Caco-2 (cell line): ENCODE measurements around the gene ATP13A1. TPM values are rescaled to one million over a fixed set of nuclear protein-coding genes. Genes with fewer than 3 reads are reported as not detected.

ENCODE experiments used
- BruUV-seq: library from RNA; stranded (reverse); fragments of 400-500 nt; replicated peaks from 2 replicates; lab custom pipeline; 2021; lab: Mats Ljungman, UMichigan
- CTCF ChIA-PET: fragments of 300-600 bp; sonication (Branson Sonifier 250); formaldehyde crosslinking; loops from one replicate; lab custom pipeline; 2022; ENCODE audit warnings: antibody characterized with exemption; lab: Charles Lee
- POLR2A ChIA-PET: fragments of 300-600 bp; sonication (Branson Sonifier 250); formaldehyde crosslinking; loops from one replicate; lab custom pipeline; 2022; ENCODE audit warnings: antibody characterized with exemption; lab: Charles Lee
- DNase-seq, 2 experiments: peaks; one replicate each; pipeline versions ENCODE4 v3.0.0 to v3.0.0-alpha.2; 2020 to 2022
- H3K27me3 ChIP-seq: replicated peaks from 2 replicates; pipeline ENCODE4 v1.6.0; 2011; ENCODE audit warnings: low read length; ENCODE audit not compliant: control insufficient read depth, insufficient read depth
- H3K36me3 ChIP-seq: 2 replicates; pipeline ENCODE4 v1.5.1; 2011; ENCODE audit warnings: low read length; ENCODE audit not compliant: control insufficient read depth, insufficient read depth
- H3K4me1 ChIP-seq: fragments of 250-450 bp; sonication (Bioruptor Pico); 2 replicates; pipeline ENCODE4 v1.5.1; 2020; ENCODE audit warnings: mild to moderate bottlenecking
- H3K4me3 ChIP-seq: 2 replicates; pipeline ENCODE4 v1.5.1; 2011; ENCODE audit warnings: low read depth, mild to moderate bottlenecking, control low read depth, low read length
- H3K9me3 ChIP-seq: fragments of 250-450 bp; sonication (Bioruptor Pico); 2 replicates; pipeline ENCODE4 v1.5.1; 2020; ENCODE audit warnings: mild to moderate bottlenecking, moderate library complexity
- H3K27ac Mint-ChIP-seq: one replicate; pipeline ENCODE4 v1.8.0; 2022; ENCODE audit warnings: mixed read lengths; ENCODE audit not compliant: unreplicated experiment
- H3K27me3 Mint-ChIP-seq: one replicate; pipeline ENCODE4 v1.8.0; 2022; ENCODE audit warnings: mixed read lengths; ENCODE audit not compliant: insufficient read depth, unreplicated experiment
- H3K36me3 Mint-ChIP-seq: one replicate; pipeline ENCODE4 v1.8.0; 2022; ENCODE audit warnings: mild to moderate bottlenecking, mixed read lengths; ENCODE audit not compliant: insufficient read depth, unreplicated experiment
- H3K4me1 Mint-ChIP-seq: one replicate; pipeline ENCODE4 v1.8.0; 2022; ENCODE audit warnings: low read depth, mixed read lengths; ENCODE audit not compliant: unreplicated experiment
- H3K4me3 Mint-ChIP-seq: one replicate; pipeline ENCODE4 v1.8.0; 2022; ENCODE audit warnings: mild to moderate bottlenecking, moderate library complexity, mixed read lengths; ENCODE audit not compliant: unreplicated experiment
- H3K9me3 Mint-ChIP-seq: one replicate; pipeline ENCODE4 v1.8.0; 2022; ENCODE audit warnings: mixed read lengths; ENCODE audit not compliant: unreplicated experiment
- CTCF ChIP-seq, 2 experiments: fragments of 200-600 bp in 1 of 2; IDR thresholded peaks; 1 replicate in 1 of 2; 2 replicates in 1 of 2; pipeline versions ENCODE4 v1.5.1 to v1.8.0; 2011 to 2022; ENCODE audit warnings: antibody characterized with exemption in 1 of 2, control low read depth in 1 of 2, inconsistent platforms in 1 of 2, low read depth in 1 of 2, low read length in 1 of 2, mild to moderate bottlenecking in 1 of 2, moderate library complexity in 1 of 2; ENCODE audit not compliant: insufficient read depth in 1 of 2, severe bottlenecking in 1 of 2, unreplicated experiment in 1 of 2
- intact Hi-C: fragments of 100-400 bp; cut with micrococcal nuclease; formaldehyde crosslinking; loops from one replicate; pipeline ENCODE4 v1.10.0; 2022; ENCODE audit not compliant: unreplicated experiment
- total RNA-seq: library from RNA; stranded (reverse); gene quantifications from 2 replicates; pipeline ENCODE4 v1.2.3, GENCODE V29; 2022

The ATP13A1 gene
- total RNA-seq, 1 experiment from 2014 or later, result 83.0 TPM

GRCh38 chr19:19630062-19630414 lies 33.4 kb downstream of the ATP13A1 start:
- ChIA-PET CTCF (no interaction called here), POLR2A (no interaction called here)
- Mint-ChIP-seq H3K4me3 (no peak overlapping the region), H3K36me3 (peaks cover 48% of the 10 kb centered on the region), H3K27me3 (no peaks in the 10 kb centered on the region), H3K9me3 (no peaks in the 10 kb centered on the region), H3K4me1 (peaks cover 19% of the 10 kb centered on the region), H3K27ac (peak overlapping the region; percentile 63)
- TF ChIP-seq CTCF (IDR thresholded peaks at IDR 0.05; ENCODE audit: insufficient read depth in 1 of 2, low read depth in 1 of 2, low read length in 1 of 2, severe bottlenecking in 1 of 2, unreplicated experiment in 1 of 2), result no peak
- Histone ChIP-seq H3K36me3 (no peaks in the 10 kb centered on the region; the same call in 1 of the 2 replicates), H3K27me3 (no peaks in the 10 kb centered on the region), H3K9me3 (no peaks in the 10 kb centered on the region), H3K4me3 (no peak overlapping the region), H3K4me1 (no peaks in the 10 kb centered on the region)
- no peak for DNase-seq
- intact Hi-C loops, result no loop called here
- BruUV-seq, result no TSS peak

- peak overlapping the region; percentile 91 for H3K4me3 Mint-ChIP-seq
- Histone ChIP-seq H3K4me1 (no peaks in the 10 kb centered on the region), H3K36me3 (no peaks in the 10 kb centered on the region; the same call in 1 of the 2 replicates), H3K4me3 (peak overlapping the region; percentile 87), H3K9me3 (no peaks in the 10 kb centered on the region), H3K27me3 (no peaks in the 10 kb centered on the region)
- H3K4me1 Mint-ChIP-seq, result peaks cover 19% of the 10 kb centered on the region
- ChIA-PET CTCF (interaction anchor here (0.6 to 1.3 kb wide), 4 partner anchors 15 to 99 kb away, joined by 3 to 5 read pairs (median 4); partner anchors contain the start of gene GMIP), POLR2A (interaction anchor here (0.6 to 1.3 kb wide), 5 partner anchors 15 to 1831 kb away, joined by 3 to 7 read pairs (median 4); no protein-coding TSS in a partner anchor)
- H3K27ac Mint-ChIP-seq, result peak overlapping the region; percentile 93
- TSS peak; percentile 73 for BruUV-seq
- peaks cover 44% of the 10 kb centered on the region for H3K36me3 Mint-ChIP-seq
- no peak for TF ChIP-seq CTCF (IDR thresholded peaks at IDR 0.05; ENCODE audit: insufficient read depth in 1 of 2, low read depth in 1 of 2, low read length in 1 of 2, severe bottlenecking in 1 of 2, unreplicated experiment in 1 of 2)
- peak; percentile 75 to 78 for DNase-seq
- no peaks in the 10 kb centered on the region for H3K27me3 Mint-ChIP-seq
- no peaks in the 10 kb centered on the region for H3K9me3 Mint-ChIP-seq
- intact Hi-C loops, result loop anchor here (1.0 to 5.0 kb wide), 2 partner anchors 15 to 96 kb away; partner anchors contain the start of gene GMIP
Measured at GRCh38 chr19:19628501-19629134, 34.9 kb downstream of the ATP13A1 start.

- Histone ChIP-seq H3K4me3 (peak within 1 kb of the TSS; percentile 87), H3K4me1 (no peaks in the 10 kb centered on the region), H3K9me3 (no peaks in the 10 kb centered on the region), H3K27me3 (no peaks in the 10 kb centered on the region), H3K36me3 (no peaks in the 10 kb centered on the region; the same call in 1 of the 2 replicates)
- CTCF ChIA-PET, result interaction anchor here (0.6 to 1.3 kb wide), 3 partner anchors 16 to 96 kb away, joined by 3 to 5 read pairs (median 4); partner anchors contain the start of gene GMIP
- H3K9me3 Mint-ChIP-seq, result no peaks in the 10 kb centered on the region
- peaks cover 39% of the 10 kb centered on the region for H3K36me3 Mint-ChIP-seq
- BruUV-seq, result no TSS peak
- POLR2A ChIA-PET, result interaction anchor here (0.6 to 1.3 kb wide), 5 partner anchors 14 to 1831 kb away, joined by 3 to 7 read pairs (median 4); no protein-coding TSS in a partner anchor
- peak within 1 kb of the TSS; percentile 93 for H3K27ac Mint-ChIP-seq
- H3K27me3 Mint-ChIP-seq, result no peaks in the 10 kb centered on the region
- H3K4me1 Mint-ChIP-seq, result peaks cover 19% of the 10 kb centered on the region
- peak within 1 kb of the TSS; percentile 91 for H3K4me3 Mint-ChIP-seq
- no peak for TF ChIP-seq CTCF (IDR thresholded peaks at IDR 0.05; ENCODE audit: insufficient read depth in 1 of 2, low read depth in 1 of 2, low read length in 1 of 2, severe bottlenecking in 1 of 2, unreplicated experiment in 1 of 2)
- intact Hi-C loops, result loop anchor here (1.0 to 5.0 kb wide), 4 partner anchors 10 to 96 kb away; partner anchors contain the start of genes ATP13A1, GMIP and PBX4
- DNase-seq, result peak; percentile 79 to 83
Measured at GRCh38 chr19:19627621-19628500, 35.6 kb downstream of the ATP13A1 start, which contains the start of gene LPAR2. TSS of gene LPAR2 (minus strand) at chr19:19628220. CDS start at chr19:19627275, 945 bp downstream.
